GM18873 (cell line): Measurements from ENCODE around the gene AP2A2.

Experiments
- ATAC-seq: cut with Tn5 transposase; IDR thresholded peaks from one replicate; pipeline ENCODE4 v1.9.1; 2021; ENCODE audit warnings: mild to moderate bottlenecking, moderate library complexity, moderate number of reproducible peaks; ENCODE audit not compliant: unreplicated experiment, low FRiP score

The AP2A2 gene

DNA sequence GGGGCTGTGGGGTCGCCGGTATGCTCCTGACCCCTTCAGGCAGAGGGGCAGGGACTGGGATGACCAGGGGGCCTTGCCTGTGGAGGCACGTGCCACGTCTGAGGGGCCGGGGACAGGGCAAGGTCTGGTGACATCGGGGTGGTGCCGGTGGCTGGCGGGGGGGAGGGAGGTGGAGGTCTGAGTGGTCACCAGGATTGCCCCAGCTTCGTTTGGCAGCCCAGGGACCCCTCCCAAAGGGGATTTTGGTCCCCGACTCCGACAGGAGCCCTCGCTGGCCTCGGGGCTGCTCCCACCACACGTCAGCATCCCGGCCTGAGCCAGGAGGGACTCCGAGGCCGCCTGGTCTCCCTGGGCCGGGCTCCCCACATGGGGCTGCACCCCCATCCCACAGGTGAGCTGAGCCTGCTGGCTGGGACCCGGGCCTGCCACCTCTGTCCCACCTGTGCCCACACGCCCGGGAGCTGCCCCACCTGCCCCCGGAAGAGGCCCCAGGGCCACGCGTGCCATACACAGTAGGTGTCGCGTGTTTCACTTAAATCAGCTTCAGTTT is 111.9 kb downstream of the AP2A2 start:
- no peak for ATAC-seq

DNA sequence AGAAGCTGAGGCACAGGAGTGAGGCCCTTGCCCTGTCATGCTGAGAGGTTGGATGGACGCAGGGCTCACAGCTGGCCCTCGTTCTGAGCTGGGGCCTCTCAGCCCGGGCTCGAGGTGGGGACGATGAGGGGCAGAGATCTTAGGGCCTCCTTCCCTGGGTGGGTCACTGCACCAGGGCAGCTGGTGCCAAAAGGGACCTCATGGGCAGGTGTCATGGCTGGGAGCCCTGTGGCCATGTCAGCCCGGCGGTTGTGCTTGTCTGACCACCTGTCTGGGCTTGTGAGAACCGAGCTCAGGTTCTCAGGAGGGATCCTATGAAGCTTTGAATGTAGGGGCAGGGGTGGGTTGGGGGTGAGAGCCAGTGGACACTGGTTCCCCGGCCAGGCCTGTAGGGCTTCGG is 112.7 kb downstream of the AP2A2 start:
- ATAC-seq: no peak

DNA sequence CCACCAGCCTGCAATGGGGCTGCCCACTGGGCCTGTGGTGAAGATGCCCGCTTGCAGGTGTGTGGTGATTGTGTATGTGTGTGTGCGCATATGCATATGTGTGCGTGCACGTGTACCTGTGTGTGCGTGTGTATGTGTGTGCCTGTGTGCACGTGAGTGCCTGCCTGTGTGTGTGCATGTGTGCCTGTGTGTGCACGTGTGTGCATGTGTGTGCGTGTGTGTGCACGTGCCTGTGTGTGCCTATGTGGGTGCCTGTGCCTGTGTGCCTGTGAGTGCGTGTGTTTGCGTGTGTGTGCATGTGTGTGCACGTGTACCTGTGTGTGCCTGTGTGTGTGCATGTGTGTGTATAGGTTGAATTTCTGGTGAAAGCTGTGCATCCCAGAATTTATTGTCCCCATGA is 113.3 kb downstream of the AP2A2 start:
- no peak for ATAC-seq

DNA sequence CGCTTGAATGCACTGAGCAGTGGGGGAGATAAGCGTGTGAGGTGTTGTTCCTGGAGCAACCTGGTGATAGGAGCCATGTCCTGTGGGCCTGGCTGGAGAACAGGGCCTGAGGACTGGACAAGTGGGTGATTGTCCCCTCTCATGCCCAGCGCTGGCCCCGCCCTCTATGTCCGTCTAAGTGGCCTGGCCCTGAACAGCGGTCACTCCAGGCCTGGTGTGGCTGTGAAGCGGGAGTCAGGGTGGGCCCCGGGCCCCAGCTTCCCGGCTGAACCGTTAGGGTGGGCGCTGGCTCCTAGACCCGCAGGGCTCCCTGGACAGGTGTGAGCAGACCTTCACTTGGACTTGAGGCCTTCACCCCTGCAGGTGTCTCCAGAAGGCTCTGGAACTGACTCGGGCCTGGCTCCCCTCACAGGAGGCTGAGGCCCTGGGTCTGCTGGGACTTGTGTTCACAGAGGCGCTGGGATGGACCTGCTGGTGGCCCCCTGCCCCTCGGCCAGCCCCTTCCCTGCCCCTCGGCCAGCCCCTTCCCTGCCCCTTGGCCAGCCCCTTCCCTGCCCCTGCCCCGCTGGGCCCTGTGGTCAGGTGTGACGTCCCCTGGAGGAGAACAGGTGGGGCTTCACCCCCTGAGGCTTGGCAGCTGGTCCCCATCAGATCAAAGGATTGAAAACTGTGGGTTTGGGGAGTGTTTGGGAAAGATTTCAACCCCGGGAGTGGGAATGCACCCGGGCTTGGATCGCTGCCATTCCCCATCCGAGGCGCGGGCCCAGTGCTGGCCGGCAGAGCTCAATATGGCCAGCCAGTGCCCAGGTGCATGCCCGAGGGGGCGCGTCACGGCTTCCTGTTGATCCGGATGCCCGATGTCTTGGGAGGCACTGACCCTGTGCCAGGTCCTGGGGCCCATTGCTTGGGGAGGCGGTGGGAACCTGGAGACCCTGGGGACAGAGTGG is 114.1 kb downstream of the AP2A2 start:
- ATAC-seq: no peak

DNA sequence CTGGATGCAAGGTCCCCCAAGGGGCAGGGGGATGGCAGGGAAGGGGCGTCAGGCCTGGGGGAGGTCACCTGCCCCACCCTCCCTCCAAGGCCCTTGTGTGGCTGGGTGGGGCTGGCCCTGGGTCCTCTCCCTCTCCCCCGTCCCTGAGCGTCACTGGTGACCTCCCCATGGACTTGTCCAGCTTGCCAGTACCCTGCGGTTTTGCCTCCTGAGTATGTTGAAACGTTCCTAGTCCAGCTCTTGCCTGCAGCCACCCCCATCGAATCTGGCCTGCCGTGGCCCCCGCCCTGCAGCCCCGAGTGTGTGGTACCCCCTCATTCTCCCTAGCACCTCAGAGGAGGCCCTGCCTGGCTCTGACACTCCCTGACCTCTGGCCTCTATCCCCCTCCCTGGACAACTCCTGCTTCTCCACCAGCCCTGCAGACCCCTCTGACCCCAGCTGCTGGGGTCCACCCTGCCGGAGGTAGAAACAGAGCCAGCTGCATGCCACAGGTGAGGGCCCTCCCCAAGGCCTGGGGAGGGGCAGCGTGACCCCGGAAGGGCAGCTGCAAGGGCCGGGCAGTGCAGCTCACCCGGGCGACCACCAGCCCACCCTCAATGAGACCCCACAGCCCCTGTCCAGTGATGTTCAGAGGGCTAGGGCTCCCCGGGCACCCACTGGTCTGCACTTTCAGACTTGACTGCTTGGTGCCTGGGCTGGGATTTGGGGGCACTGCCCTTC is 114.9 kb downstream of the AP2A2 start:
- no peak for ATAC-seq

DNA sequence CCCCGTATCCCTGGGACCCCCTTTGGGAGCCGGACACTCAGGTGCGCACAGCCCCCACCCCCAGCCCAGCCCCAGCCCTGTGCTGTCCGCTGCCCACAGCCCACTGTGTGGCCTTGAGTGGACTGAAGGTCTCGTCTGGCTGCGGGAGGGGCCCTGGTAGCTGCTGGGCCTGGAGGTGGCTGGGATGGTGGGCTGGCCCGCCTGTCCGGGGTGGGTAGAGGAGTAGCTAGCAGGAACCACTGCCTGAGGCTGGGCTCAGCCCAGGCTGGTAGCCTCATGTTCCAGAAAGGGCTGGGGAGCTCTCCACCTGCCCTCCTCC is 115.4 kb downstream of the AP2A2 start:
- no peak for ATAC-seq

DNA sequence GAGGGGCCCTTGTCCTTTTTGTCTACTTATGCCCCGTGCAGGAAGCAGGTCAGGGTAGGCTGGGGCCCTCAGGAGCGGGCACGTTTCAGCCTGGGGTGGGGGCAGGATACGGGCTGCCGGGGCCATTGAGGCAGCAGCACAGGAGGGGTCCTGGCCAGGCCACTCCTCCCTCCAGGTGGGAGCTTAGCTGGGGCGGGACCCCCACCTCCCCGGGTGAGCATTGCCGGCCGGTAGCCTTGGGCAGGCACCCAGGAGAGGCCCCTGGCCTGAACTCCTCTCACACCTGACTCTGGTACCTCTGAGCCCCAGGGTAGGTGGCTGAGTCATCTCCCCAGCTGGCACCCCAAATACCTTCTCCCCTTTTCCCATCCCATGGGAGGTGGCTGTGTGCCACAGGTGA is 115.8 kb downstream of the AP2A2 start:
- ATAC-seq: no peak

DNA sequence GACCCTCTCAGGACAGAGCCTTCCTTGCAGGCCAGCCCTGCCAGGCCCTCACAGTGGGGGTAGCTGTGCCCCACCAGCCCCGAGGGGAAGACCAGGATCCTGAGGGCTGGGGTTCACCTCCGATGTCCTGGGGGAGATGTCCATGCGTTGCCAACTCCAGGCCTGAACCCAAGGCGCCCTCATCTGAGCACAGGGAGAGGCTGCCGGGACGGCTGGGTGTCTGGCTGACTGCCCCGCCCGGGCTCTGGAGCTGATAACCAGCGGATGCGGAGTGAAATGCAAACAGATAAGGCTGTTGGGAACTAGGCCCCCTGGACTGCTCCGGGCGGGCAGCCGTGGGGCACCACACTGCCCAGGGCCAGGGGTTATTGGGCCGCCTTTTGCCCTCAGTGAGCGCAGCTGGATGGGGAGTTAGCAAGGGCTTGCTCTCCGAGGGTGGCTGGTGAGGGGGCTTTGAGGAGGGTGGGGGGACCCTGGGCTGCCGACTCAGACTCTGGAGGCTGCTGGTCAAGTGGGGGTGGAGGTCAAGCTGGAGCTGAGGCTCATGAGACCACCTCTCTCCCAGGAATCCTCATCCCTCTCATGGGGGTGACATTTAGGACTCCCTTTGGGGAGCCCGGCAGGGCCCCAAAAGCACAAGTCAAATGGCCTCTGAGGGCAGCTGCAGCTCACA is 116.4 kb downstream of the AP2A2 start:
- ATAC-seq: no peak

DNA sequence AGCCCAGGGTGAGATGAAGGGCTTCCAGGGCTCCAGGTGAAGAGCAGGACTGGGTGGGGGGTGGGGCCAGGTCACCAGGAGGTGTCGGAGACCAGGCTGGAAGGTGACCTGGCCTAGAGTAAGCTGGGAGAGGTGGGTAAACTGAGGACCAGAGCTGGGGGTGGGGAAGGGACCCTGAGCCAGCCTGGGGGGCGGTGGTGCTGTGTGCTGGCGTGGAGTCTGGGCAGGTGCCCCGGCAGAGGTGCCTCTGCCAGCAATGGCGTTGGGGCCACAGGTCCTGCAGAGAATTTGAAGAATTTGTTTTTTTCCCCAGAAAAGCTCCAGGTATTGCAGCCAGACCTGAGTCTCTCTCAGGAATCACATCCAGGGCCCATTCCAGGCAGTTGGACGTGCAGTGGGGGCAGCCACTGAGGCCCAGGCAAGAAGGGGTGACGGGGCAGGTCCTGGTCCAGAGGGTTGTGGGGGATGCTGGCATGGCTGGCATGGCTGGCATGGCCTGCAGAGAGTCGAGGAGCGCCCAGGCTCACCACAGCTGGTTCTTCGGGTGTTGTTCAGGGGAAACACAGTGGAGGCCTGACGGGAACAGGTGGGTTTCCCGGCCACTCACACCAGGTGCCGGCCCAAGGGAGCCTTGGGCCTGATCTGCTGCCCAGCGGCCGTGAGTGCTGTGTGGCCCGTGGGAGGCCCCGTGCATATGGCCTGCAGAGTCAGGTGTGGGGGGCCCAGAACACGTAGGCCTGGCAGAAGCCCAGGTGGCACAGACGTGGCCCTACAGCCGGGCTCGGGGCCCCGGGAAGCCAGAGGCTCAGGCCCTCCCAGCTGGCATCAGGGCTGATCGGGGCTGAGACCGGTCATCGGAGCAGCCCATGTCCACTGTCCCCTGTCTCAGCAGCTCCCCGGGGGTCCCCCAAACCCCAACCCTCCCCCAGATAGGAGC is 117.2 kb downstream of the AP2A2 start:
- no peak for ATAC-seq

DNA sequence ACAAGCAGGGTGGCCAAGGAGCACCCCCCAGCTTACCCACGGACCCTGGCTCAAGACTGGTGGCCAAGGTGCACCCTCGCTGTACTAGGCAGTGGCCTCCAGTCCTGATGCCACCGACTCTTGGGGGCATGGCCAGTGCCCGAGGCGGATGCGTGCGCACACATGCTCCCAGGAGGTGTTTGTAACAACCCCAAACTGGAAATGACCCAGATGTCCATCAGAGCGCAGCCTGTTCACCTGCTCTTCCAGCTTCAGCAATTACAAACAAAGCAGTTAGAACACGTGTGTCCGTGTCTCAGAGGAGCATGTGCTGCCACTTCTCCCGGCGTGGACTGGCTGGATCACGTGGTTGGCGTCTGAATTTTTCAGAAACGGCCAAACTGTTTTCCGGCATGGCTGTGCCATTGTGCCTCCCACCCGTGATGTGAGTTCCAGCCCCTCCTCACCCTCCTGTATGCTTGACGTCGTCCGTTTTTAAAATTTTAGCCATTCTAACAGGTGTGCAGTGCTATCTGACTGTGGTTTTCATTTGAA is 118.0 kb downstream of the AP2A2 start:
- no peak for ATAC-seq

DNA sequence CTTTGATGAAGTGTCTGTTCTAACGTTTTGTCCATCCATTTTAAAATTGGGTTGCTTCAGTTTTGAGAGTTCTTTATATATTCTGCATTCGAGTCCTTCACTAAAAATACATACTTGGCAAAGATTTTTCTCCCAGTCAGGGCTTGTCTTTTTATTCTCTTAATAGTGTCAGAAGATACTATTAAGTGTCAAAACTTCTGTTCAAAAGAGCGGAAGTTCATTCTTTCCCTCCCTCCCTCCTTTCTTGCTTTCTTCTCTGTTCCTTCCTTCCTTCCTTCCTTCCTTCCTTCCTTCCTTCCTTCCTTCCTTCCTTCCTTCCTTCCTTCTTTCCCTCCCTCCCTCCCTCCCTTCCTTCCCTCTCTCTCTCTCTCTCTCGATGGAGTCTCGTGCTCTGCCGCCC is 118.5 kb downstream of the AP2A2 start:
- ATAC-seq: no peak

DNA sequence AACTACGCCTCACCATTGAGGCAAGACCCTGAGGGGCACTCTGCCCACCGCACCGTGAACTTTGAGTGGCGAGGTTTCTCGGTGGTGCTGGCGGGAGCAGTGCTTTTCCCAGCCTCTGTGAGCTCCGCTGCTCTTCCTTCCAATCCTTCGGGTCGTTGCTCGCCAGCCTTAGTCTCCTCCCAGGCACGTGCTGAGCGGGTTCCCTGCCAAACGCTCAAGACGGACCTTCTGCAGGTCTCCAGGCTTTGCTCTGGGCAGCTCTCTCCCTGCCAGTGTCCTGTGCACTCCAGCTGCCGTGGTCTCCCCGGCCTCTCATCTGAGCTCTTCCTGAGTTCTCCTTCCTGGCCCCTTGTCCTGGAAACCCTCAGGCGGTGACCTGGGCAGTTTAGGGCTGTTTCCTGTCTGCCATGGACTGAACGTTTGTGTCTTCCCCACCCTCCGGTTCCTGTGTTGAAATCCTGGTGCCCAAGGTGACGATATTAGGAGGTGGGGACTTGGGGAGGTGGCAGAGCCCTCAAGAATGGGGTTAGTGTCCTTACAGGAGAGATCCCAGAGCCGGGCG is 122.0 kb downstream of the AP2A2 start:
- ATAC-seq: no peak

DNA sequence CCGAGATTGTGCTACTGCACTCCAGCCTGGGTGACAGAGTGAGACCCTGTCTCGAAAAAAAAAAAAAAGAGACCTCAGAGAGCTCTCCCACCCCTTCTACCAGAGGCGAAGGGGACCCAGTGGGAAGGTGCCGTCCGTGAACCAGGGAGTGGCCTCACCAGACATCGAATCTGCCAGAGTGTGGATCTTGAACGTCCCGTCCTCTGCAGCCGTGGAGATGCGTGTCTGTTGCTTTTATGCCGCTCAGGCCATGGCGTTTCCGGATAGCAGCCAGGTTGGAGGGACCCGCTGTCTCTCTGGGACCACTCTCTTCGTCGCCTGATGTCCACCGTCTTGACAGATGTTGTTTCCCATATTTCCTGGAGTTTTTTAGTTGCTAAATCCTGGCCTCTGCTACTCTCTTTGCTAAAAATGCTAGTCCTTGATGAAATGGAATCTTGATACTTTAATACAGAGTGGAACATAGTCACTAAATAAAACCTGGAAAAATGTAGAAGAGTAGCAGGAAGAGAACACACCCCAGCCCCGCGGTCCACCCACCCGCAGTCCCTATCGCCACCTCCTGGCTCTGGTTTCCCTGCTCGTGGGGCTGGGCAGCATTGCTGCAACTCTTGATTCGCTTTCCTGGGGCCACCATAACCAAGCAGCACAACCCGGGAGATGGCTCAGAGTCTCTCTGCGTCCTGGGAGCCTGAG is 122.9 kb downstream of the AP2A2 start:
- no peak for ATAC-seq

DNA sequence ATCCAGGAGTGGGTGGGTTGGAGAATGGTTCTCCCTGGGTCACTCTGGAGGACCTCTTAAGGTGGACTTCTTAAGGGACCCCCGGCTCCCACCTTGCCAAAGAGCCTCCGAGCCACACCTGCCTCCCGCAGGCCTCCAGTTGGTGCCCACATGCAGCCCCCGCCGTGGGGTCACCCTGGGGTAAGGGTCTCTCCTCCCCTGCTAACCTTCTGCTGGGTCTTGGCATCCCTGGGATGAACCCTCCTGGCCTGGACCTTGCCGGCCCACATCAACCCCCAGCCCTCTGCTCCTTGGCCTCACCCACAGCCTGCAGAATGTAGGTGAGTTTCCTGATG is 123.4 kb downstream of the AP2A2 start:
- ATAC-seq: no peak

DNA sequence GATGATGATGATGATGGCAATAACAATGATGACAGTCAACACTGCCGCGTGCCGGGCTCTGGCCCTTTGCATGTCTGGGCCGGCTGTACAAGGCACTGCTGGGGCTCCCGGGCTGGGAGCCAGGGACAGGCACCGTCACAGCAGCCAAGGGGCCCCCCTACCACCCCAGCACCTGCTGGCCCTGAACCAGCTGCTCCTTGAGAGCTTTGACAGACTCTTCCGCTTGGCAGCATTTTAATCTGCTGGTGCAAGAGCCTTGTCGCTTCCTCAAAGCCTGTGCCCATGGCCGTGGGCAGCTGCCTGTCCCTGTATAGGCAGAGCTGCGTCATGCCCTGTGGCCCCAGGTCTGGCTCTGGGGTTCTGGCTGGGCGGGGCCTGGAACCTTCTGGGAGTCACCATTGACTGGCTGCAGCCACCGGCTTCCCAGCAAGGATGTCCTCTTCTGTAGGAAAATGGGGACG is 123.8 kb downstream of the AP2A2 start:
- ATAC-seq: no peak

DNA sequence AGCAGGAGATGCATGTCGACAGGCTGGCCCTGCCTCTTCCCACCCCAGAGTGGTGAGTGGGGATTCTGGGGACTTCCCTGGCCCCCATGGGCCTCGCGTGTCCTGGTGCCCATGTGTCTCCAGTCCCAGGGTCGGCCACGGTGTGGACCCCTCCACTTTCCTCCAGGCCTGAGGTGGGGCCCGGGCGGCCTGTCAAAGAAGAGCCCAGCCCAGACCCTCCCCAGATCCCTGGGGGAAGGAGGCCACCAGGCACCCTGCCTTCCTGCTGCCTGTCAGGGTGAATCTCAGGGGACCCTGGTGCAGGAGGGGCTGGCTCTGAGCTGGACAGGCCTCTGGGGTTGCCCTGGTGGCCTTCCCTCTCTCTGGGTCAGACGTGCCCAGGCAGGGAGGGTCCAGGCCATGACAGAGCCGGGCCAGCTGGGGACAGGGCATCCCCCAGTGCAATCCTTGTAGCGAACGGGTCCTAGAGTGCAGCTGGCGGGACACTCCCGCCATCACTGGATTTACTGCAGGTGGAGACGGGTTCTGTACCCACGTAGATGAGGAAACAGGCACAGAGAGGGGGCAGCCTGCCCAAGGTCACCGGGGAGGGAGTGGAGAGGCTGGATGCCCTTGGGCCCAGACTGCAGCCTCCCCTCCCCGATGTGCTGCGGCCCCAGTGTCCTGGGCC is 124.4 kb downstream of the AP2A2 start:
- no peak for ATAC-seq

DNA sequence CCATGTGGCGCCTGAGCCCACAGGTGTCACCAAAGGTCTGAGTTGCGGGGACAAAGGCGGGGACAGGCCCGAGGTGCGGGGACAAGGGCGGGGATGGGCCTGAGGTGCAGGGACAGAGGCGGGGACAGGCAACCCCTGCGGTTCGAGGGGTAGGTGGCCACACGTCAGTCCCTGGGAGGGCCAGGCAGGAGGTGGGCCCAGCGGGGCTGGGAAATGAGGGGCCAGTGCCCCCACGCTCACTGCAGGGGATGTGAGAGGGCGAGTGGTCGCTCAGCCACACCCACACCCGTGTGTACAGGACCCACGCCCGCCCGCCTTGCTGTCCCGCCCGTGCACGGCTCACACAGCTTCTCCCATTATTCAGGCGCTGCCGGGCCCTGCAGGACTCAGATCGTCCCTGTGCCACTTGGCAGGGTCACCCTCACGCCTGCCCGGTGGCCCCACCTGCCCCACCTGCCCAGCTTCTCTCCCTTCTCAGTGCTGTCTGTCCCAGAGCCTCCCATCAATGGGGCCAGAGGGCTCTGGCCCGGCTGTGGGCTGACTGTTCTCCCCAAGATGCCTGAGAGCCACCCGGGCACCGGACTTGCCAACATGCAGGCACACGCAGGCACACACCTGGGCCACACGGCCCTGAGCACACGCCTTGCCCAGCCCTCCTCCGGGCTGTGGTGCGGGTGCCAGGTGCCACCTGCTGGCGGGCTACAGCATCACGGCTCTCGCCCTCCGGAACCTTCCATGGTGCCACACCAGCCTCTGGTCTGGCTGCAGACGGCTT is 125.1 kb downstream of the AP2A2 start:
- peak; percentile 55 for ATAC-seq
